PC-9 (cell line): ENCODE measurements around the gene TBX20.

Experiments used
- CTCF ChIP-seq: fragments of 200-600 bp; sonication (generic); conservative IDR thresholded peaks from 2 replicates; pipeline ENCODE4 v1.6.1; 2017; ENCODE audit warnings: mixed run types, antibody characterized with exemption, mild to moderate bottlenecking, moderate library complexity
- EZH2 ChIP-seq: fragments of 200-600 bp; sonication (generic); IDR thresholded peaks from 2 replicates; pipeline ENCODE4 v1.8.0; 2017; ENCODE audit warnings: antibody characterized with exemption, low read depth

DNA sequence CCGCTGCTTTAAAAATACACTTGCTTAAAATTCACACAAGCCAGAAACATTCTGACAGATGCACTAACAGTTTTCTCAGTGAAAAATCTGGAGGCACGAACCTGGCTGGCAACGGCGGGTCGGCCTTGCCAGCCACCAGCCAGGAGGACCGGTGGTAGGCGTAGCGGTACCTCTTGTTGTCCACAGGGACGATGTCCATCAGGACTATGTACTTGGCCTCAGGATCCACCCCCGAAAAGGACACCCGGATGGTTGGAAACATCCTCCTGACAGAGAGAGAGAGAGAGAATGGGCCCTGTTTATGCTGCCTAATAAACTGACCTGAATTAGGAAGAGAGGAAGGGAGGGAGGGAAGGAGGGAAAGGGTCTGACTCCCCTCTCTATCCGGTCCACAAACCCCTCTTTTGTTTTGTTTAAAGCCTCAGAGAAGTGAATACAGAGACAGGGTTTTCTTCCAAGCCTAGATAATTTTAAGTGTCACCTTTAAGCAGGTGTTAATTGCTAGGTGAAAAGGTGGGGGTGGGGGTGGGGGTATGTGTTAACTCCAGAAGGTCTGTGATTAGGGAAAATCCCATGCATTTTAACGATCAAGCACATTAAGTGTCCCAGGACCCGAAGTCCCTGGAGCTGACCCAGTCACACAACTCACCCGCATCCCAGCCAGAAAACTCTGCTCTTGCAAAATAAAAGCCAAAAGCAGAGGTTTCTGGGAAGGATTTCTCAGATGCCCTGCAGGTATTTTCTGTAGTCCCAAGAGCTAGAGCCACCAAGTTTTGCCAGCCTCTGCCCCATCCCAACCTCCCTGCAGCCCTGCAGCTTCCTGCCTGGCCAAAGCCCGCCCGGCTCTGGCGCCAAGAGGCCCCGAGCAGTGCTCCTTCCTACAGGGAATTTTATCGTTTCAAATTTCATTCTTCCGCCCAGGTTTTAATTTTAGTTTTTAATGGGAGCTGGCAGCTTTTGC is 5.0 kb downstream of the TBX20 start:
- TF ChIP-seq CTCF (no peak), EZH2 (no peak)
